ENCODE results near the gene ASIC2.

The ASIC2 gene

DNA sequence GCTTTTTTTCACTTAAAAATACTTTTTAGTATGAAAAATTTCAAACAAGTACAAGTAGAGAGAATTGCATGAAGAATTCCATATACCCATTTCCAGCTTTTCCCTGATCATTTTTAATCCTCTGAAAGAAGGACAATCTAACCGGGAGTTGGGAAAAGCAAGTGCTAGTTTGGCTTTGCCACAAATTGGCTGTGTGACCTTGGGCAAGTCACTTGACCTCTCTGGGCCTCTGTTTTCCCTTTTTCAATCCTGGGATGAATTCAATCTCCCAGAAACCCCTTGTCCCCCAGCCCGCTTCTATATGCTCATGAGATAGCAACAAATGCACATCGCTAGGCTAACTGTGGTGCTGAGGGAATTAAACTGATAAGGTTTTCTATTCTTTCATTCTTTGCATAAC is 49.4 kb downstream of the ASIC2 start:
- H3K4me3 ChIP-seq (ENCODE audit: low read length): no peak overlapping the region
- no peak for TF ChIP-seq ZNF274 (IDR thresholded peaks at IDR 0.05; ENCODE audit: low read depth, low read length)

DNA sequence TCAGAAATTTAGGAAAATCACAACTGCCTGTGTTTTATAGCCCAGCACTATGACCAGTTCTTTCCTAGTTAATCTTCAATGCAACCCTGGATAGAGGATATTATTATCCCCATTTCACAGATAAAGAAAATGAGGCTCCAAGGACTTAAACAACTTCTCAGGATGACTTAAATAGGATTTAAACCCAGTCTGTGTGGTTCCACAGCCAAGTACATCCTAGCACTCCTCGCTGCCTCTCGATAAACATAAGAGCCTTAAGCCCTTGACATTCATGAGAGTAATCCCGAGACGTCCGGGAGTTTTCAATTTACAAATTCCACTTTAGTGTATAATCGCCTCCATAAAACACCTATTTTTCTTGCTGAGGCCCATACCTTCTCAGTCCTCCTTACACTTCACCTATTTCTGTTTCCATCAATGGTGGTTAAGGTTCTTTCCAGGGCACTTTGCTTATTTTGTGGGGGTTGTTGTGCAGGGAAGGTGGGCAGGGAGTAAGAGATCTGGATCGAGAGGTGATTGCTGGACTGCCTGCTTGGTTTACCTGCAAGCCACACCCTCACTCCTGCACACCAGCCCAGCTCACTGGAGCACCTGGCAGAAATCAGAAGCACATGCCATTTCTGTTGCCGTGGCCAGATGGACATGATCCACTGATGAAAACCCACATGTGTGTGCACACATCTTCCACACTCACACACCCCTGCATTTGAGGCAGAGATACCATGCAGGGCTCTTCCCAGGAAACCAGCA is 50.5 kb downstream of the ASIC2 start:
- TF ChIP-seq ZNF274 (IDR thresholded peaks at IDR 0.05; ENCODE audit: low read depth, low read length): no peak
- H3K4me3 ChIP-seq (ENCODE audit: low read length): no peak overlapping the region

DNA sequence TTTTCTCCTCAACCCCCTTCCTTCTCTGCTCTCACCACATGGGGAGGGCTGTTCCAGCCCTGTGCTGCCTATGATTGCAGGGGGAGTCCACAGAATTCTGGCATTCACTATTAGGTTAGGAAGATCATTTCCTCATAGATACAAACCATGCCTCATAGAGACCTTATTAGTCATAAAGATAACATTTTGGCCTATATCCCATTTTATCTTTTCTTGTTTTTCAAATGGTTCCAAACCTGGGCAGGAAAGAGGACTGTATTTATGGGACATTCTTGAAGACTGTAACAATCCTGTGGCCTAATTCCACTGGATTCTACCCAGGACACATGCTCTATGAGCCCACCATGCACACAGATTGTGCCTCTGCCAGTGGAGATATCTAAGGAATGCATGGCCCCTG is 51.7 kb downstream of the ASIC2 start:
- H3K4me3 ChIP-seq (ENCODE audit: low read length): no peak overlapping the region
- TF ChIP-seq ZNF274 (IDR thresholded peaks at IDR 0.05; ENCODE audit: low read depth, low read length): no peak

DNA sequence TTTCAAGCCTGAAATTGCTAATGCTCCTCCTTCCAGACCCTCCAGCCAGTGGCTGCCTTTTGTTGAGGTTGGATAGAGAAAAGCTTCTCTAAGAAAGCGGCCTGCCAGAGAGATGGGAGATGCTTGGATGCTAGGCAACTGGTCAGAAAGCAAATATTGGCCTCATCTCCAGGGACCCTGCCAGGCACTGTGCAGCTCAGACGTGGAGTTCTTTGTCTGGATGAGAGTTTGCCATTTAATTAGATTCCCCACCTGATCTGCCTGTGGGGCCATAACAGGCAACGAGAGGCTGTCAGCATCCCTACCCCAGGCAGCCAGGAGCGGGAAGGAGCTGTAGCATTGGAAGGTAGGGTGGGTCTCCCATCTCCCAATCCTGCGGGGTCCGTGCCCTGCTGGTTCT is 52.7 kb downstream of the ASIC2 start:
- no peak for TF ChIP-seq ZNF274 (IDR thresholded peaks at IDR 0.05; ENCODE audit: low read depth, low read length)
- no peak overlapping the region for H3K4me3 ChIP-seq (ENCODE audit: low read length)

DNA sequence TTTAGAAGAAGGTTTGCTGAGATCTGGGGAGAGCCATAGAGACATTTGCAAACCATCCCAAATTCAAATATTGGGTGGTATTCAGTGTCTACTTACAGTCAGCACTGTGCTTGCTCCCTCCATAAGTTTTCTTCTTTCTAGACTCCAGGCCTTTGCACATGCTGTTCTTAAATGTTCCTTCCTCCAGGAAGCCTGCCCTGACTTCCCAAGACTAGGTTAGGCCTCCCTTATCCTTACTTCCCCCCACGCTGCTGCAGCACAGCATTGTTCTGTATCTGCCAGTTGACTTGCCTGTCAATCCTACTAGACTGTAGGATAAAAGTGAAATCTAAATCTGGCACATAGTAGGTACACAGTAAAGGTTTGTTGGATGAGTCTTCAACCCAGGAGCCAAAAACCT is 53.4 kb downstream of the ASIC2 start:
- H3K4me3 ChIP-seq (ENCODE audit: low read length): no peak overlapping the region

DNA sequence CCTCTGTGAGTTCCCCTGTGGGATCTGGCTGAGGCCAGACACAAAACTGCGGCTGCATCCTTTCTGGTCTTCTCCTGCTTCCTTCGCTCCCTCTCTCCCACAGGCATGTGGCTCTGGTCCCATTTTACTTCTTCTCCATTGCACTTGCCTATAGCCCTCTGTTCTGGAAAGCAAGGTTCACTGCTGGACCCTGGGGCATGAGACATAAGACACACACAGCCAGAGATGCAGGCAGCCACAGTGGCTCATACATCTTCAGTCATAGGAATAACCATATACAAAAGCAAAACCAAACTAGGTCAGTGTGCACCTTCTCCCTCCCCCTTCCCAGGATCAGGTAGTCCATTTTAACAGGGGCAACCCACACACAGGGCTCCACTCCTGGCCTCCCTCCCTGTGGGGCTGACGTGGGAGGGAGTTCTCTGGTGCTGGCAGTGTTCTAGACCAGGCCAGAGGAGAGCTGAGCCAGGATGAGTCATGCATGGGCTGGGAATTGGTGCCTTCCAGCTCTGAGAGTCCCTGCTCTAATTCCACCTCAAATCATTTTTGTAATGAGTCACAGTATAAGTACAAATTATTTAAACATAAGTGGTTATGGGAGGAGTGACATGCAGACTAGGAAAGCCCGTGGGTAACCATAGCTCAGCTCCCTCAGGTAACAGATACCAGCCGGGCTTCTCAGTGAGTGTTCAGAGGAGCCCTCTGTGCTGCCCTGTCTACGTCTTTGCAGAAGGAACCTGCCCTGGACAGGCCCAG is 58.0 kb downstream of the ASIC2 start:
- no peak overlapping the region for H3K4me3 ChIP-seq (ENCODE audit: low read length)
- no peak for TF ChIP-seq ZNF274 (IDR thresholded peaks at IDR 0.05; ENCODE audit: low read depth, low read length)

More for the DNA sequence above, 53.4 kb downstream of the ASIC2 start:
- TF ChIP-seq ZNF274 (IDR thresholded peaks at IDR 0.05; ENCODE audit: low read depth, low read length): no peak

DNA sequence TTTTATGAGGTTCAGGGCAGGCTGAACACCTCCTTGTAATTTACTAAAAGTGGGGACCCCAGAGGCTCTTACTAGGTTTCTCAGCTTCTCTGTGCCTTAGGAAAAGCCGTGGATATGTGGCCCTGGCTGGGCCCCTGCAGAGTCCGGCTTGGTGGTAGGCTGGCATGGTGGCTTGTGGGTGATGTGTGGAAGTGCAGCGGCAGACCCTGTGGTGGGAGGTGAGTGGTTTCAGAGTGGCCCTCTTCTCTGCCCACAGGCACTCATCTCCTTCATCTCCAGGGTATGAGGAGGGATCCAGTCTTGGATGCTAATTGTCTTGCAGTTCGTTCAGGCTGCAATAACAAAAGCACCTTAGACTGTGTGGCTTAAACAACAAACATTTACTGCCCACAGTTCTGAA is 58.9 kb downstream of the ASIC2 start:
- TF ChIP-seq ZNF274 (IDR thresholded peaks at IDR 0.05; ENCODE audit: low read depth, low read length): no peak
- no peak overlapping the region for H3K4me3 ChIP-seq (ENCODE audit: low read length)

DNA sequence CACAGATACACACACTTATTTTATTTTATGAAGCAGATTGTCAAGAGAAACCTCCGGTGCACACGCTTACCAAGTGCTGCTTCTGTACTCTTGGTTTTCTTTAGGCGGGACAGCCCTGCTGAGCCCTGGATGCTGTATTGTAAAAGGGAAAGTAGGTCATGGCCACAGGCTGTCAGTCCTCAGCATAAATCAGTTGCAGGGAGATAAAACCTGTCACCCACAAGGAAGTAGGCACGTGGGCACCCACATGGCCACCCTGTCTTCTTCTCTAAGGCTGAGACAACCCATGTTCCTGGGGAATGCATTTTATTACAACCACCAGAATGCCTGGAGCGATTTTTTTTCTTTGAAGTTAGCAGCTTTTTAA is 59.3 kb downstream of the ASIC2 start:
- no peak overlapping the region for H3K4me3 ChIP-seq (ENCODE audit: low read length)
- TF ChIP-seq ZNF274 (IDR thresholded peaks at IDR 0.05; ENCODE audit: low read depth, low read length): no peak

DNA sequence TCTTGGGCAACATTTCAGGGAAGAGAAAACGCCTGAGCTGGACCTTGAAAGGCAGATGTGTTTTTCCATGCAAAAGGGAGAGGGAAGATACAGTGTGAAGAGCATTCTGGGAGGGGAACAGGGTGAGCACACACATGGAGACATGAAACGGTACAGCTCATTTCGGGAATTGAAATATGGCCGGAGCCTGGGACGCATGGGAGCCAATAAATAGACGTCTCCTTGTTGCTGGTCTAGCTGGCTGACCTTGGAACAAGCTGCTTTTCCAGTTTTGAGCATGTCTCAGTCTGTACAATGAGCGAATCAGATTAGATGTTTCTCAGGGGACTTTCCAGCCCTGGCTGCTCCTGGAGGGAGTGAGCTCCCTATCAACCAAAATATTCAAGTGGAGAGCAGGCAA is 63.6 kb downstream of the ASIC2 start:
- TF ChIP-seq ZNF274 (IDR thresholded peaks at IDR 0.05; ENCODE audit: low read depth, low read length): no peak
- H3K4me3 ChIP-seq (ENCODE audit: low read length): no peak overlapping the region

DNA sequence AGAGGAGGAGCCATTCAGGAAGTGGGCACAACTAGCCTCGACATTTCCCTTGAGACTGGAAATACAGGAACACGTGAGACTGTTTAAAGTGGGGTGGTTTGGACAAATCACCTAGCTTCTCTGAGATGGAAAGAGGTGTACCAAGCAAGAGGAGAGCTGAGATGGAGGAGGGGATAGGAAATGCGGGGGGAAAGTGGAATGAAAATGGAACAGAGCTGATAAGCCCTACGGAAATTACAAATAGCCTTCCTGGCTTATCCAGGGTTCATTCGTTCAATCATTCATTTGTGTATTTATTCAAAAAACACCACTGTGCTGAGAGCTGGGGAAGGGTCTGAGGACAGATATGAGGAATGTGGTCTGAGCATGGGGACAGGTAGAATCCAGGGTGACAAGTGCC is 64.1 kb downstream of the ASIC2 start:
- no peak for TF ChIP-seq ZNF274 (IDR thresholded peaks at IDR 0.05; ENCODE audit: low read depth, low read length)
- no peak overlapping the region for H3K4me3 ChIP-seq (ENCODE audit: low read length)

DNA sequence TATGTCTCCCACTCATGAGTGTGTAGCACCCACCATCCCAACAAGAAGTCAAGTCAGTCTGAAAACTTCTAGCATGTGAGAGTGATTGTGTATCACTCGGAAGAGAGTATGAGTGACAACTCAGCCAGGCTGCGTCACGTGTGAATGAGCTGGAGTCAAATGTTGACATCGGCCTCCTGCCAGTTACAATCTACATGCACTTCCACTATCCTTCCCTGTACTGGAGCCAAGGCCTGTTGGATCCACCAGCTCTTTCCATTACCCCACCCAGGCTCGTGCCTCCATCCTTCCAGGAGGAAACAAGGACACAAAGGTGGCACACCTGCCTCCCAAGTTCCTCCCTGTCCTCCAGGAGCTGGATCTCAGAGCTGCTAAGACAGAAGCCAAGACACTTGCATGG is 64.5 kb downstream of the ASIC2 start:
- H3K4me3 ChIP-seq (ENCODE audit: low read length): no peak overlapping the region
- TF ChIP-seq ZNF274 (IDR thresholded peaks at IDR 0.05; ENCODE audit: low read depth, low read length): no peak

DNA sequence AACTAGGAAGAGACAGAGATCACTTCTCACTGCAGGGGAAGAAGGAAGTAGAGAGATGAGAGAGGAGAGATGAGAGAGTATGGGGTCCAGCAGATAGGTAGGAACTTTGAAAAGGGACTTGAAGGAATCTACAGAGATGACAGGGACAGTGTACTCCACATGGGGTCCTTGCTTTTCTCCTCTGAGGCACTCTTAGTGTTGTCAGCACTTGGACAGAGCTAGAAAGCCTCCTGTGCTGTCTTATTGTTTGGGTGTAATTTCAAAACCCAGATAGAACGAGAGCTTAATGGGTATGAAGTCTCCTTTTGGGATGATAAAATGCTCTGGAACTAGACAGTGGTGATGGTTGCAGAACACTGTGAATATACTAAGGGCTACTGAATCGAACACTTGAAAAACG is 65.2 kb downstream of the ASIC2 start:
- no peak for TF ChIP-seq ZNF274 (IDR thresholded peaks at IDR 0.05; ENCODE audit: low read depth, low read length)
- no peak overlapping the region for H3K4me3 ChIP-seq (ENCODE audit: low read length)

DNA sequence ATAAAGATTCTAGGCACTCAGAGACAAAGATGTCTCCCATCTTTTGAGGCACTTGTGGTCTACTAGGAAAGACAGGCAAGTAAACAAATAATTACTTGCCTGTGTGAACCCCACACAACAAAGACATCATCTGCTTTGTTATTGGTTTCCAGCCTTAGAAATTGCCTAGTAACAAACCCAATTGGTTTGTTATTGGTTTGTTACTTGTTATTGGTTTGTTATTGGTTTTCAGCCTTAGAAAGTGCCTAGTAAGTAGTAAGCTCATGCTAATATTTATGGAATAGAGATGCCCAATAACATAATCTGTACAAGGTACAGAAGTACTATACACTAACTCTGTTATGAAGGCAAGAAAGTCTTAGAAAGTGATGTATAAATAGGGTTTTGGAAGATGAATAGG is 67.1 kb downstream of the ASIC2 start:
- TF ChIP-seq ZNF274 (IDR thresholded peaks at IDR 0.05; ENCODE audit: low read depth, low read length): no peak
- no peak overlapping the region for H3K4me3 ChIP-seq (ENCODE audit: low read length)

DNA sequence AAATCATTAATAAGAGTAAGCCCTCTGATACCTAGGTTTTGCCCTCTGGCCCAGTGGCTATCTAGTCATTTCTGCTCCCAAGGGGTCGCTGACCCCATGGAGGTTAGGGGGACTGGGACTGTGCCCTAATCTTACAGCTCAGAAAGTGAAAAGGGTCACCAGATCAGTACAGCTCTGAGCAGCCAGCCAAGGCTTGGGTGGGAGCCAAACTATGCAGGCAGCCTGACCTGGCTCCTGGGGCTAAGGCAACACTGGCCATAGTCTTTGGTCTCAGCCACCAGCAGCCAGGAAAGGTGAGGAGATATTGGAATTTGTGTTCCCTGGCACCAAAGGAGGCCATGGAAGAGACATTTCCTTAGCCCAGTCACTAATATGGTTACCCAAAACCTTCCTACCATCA is 67.6 kb downstream of the ASIC2 start:
- TF ChIP-seq ZNF274 (IDR thresholded peaks at IDR 0.05; ENCODE audit: low read depth, low read length): no peak
- no peak overlapping the region for H3K4me3 ChIP-seq (ENCODE audit: low read length)

DNA sequence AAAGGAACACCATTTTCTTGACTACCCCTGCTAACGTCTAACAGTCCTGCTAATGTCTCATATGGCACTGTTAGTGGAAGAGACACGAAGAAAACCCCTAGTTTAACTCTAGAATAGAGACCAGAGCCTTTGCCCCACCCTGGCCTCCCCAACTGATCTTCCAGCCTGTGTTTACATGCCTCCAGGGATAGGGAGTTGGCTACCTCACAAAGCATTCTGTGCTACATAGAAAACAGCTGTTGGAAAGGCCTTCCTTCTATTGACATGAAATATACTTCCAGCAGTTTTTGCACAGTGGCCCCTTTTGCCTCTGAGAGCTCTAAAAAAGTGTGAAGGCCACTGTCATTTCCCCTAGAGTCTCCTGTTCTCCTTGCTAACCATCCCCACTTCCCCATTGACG is 73.1 kb downstream of the ASIC2 start:
- no peak overlapping the region for H3K4me3 ChIP-seq (ENCODE audit: low read length)
- no peak for TF ChIP-seq ZNF274 (IDR thresholded peaks at IDR 0.05; ENCODE audit: low read depth, low read length)
